ENCODE results near the gene GULP1. TPM values are rescaled to one million over a fixed set of nuclear protein-coding genes. Genes with fewer than 3 reads are reported as not detected.

GULP1 gene
- total RNA-seq, 1 experiment from 2014 or later: 126 TPM

DNA sequence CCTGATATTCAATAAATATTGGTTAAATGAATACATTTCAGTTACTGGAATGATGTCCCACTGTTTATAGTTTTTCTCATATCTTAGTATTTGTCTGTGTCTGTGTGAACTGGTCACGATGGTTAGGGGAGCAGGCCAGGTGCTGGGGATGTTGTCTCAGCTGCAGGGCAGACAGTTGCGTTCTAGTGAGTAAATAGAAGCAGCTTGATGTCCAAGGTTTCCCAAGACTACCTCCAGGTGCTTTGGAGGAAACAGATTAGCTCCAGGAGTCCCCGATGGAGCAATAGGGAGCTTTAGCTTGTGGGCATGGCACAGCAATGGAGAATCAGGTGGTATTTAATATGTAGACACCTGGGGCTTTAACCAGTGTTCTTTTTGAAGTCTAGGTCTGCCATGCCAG is 75.5 kb downstream of the GULP1 start:
- no peak for DNase-seq (ENCODE audit: low read depth)

DNA sequence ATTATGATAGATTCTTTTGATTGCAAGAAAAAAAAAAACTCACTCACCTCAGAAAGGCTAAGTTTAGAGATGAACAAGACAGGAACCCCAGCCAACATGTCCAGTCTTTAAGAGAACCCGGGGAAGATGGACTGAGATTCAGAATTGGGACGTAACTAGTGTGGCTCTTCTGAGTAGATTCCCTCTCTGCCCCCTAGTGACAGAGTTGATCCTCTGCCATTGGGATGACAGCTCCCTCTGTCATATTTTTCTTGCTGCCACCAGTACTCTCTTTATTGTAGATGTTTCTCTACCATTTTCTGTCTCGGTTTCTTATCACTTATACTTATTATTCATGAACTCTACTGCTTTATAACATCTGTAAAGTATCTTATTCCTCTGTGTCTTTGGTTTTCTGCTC is 77.7 kb downstream of the GULP1 start:
- peak; percentile 66 for DNase-seq (ENCODE audit: low read depth)

DNA sequence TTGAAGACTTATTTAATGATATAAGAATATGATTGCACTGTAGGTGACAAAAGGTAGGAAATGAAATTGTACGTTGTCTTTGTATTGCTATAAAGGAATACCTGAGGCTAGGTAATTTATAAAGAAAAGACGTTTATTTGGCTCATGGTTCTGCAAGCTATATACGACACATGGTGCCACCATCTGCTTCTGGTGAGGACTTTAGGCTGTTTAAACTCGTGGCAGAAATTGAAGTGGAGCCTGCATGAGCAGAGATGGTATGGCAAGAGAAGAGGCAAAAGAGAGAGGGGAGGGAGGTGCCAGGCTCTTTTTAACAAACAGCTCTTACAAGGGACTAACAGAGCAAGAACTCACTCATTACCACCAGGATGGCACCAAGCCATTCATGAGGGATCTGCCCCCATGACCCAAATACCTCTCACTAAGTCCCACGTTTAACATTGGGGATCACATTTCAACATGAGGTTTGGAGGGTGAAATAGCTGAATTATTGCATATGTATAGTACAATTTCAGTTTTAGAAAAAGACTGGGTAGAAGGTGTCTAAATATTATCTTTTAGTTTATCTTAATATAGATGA is 86.8 kb downstream of the GULP1 start:
- peak; percentile 72 for DNase-seq (ENCODE audit: low read depth)

DNA sequence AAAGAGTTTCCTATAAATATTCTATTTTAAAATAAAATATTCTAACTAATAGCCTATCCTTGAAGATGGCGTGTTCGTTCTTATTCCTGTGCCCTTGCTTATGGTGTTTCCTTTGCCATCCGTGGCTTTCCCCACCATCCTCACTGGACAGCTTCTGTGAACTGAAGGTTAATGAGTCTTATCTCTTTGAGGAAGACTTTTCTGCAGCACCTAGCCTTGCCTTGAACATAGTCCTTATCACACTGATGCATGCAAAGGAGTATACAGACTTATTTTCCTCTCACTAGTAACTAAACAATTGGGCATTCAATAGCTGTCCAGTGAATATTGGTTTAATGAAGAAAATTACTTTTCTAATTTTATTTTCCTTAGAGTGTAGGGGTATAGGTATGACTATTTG is 88.1 kb downstream of the GULP1 start:
- no peak for DNase-seq (ENCODE audit: low read depth)

DNA sequence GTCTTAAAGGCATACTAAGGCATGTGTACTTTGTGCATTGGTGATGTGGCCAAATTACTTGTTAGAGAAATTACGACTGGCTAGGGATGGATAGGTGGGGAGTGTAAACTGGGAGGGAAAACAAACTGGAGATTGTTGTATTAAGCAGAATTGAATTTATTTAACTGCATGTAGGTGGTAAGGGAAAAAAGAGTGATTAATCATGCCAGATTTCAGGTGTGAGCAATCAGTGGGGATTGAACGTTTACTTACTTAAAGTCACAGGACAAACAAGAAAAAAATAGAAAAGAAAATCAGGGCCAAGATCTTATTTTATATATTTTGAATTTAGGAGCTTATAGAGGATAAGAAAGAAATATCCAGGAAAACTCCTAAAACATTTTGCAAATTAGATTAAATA is 88.6 kb downstream of the GULP1 start:
- DNase-seq (ENCODE audit: low read depth): peak; percentile 9

DNA sequence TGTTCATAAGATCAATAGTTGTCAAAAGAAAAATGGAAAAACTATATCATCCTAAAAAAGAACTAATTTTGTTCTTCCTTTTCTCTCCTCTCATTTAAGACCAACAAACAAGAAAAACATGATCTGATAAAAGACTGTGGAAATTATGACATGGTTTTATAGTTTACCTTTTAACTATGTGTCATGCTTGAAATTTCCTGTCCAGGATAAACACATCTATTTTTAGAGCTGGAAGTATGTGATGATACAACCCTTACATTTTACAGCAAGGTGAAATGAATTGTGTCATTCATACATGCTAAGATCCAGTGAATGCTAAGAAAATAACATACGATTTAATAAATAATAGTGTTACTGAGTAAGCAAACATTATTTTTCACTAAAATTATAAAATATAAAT is 89.9 kb downstream of the GULP1 start:
- peak; percentile 90 for DNase-seq (ENCODE audit: low read depth)

DNA sequence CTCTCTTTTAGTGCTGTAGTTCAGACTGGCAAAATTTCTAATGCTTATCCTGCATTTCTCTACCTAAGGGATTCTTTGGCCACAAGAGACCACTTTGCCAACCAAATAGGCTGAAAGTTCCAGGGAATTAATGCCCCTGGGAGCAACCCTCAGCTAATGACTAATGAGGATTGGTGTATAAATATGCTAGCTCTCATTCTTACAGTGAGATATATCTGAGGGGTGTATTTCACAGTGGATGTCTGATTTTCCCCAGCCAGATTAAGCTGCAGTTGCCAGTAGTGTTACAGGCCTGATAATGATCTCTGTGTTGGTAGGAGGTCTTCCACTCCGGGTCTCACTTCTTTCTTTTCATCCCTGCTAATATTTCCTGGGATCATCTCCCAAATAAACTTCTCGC is 90.4 kb downstream of the GULP1 start:
- DNase-seq (ENCODE audit: low read depth): peak; percentile 68

DNA sequence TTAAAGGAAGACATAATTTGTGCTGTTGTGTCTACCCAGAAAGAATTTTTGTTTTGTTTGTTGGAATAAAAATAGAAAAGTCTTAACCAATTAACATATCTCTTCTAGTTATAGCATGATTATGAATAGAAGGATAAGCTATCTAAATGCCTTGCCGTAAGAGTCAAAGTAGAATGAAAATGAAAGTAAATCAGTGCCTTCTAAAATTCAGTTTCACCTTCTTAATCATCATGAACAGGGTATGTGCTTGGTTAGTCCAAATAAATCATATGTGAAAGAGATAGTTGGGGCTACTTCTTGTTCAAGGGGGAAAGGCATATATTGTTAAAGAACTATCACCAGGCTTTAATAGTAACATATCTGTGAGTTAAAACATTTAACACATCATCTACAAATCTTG is 91.5 kb downstream of the GULP1 start:
- peak; percentile 44 for DNase-seq (ENCODE audit: low read depth)

DNA sequence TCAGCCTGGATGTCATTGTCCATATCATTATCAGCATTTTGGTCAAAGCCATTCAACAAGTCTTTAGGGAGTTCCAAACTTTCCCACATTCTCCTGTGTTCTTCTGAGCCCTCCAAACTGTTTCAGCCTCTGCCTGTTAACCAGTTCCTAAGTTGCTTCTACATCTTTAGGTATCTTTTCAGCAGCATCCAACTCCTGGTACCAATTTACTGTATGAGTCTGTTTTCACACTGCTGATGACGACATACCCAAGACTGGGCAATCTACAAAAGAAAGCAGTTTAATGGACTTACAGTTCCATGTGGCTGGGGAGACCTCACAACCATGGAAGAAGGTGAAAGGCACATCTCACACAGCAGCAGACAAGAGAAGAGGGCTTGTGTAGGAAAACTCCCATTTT is 94.2 kb downstream of the GULP1 start:
- no peak for DNase-seq (ENCODE audit: low read depth)

DNA sequence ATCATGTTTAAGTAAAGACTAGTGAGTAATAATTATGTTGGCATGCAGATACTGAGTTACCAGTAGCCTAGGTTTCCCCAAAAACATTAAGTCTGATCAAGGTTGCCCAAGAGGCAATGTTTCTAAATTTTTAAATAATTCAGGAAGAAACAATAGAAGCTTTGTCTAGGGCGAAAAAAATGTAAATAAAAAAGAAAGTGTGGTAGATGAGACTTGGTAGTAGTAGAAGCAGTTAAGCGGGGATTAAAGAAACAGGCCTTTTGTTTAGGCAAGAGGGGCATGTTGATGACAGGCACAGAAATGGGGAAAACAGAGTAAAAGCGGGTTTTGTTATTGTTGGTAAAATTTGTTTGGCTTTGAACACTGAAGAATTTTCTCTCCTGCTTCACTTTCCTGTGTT is 97.2 kb downstream of the GULP1 start:
- no peak for DNase-seq (ENCODE audit: low read depth)

DNA sequence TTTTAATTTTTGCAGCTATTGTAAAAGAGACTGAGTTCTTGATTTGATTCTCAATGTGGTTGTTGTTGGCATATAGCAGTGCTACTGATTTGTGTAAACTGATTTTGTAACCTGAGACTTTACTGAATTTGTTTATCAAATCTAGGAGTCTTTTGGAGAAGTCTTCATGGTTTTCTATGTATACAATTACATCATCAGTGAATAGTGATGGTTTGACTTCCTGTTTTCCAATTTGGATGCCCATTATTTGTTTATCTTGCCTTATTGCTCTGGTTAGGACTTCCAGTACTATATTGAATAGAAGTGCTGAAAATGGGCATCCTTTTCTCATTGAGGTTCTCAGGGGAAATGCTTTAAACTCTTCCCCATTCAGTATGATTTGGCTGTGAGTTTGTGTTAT is 99.7 kb downstream of the GULP1 start:
- peak; percentile 51 for DNase-seq (ENCODE audit: low read depth)

DNA sequence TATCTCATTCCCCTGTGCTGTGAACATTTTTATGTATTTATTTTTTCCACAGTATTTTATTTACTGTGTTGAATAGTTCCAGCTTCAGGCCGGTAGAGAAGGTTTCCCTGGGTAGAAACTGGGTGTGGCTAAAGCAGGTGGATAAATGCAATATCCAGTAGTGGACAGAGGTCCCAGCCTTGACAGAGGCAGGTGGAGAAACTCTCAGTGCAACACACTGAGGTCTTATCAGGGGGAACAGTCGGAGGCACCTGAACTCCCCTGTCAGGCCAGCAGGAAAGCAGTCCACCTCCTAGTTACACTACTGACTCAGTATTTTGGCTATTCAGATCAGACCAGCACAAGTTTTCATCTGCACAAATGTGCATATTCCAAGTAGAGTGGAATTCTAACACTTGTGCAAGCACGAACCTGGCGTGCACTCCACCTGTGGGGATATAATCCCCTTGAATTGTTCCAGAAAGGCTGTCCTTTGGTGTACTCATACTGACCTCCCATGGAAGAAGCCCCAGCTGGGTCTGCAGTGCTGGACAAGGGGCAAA is 103.3 kb downstream of the GULP1 start:
- DNase-seq (ENCODE audit: low read depth): no peak

DNA sequence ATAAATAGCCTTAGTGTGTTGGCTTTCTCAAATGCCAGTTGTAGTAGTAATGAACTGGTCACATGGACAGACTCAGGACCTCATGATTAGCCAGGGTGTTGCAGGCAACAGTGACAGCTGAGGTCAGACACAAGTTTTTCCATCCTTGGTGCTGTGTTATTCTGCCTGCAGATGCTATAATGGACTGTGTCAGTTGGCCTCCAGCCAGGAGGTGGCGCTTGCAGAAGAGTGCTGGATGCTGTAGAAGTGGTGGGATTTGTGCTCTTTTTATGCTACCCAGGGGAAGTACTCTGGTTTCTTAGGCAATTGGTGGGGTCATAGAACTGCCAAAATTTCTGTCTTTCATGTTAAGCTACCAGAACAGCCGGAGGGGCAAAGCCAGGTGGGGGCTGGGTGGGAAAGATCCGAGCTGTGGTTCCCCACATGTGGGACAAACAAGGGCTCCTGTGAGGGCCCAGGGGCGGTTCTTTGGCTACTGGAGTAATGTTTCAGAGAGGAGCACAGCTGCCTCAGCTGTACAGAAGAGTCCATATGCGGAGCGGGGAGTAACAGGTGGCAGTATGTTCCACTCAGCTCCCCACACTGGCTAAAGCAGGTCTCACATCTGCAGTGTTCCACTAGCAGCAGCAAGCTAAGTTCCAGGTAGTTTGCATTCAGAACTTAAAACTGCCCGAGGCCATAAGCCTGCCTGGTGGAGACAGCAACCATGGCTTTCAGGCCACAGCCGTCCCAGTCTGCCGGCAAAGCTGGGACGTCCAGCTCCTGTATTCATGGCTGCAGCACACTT is 104.4 kb downstream of the GULP1 start:
- no peak for DNase-seq (ENCODE audit: low read depth)

DNA sequence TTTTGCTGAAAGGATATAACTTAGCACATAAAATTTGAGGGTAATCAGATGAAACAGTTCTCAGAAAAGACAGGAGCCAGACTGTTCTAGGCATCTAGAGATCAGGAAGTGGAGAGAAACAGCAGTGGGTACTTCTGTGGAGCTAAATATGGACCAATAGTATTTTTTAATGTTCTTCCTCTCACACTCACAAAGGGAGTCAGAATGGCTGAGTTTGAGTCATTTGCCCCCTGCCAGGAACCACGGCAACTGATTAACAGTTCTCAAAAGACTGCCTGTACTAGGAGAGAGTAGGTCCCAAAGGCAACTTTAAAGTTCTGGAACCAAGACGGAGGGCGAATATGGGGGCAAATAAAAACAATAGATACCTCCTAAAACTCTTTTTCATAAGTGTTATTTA is 107.5 kb downstream of the GULP1 start:
- DNase-seq (ENCODE audit: low read depth): peak; percentile 79

DNA sequence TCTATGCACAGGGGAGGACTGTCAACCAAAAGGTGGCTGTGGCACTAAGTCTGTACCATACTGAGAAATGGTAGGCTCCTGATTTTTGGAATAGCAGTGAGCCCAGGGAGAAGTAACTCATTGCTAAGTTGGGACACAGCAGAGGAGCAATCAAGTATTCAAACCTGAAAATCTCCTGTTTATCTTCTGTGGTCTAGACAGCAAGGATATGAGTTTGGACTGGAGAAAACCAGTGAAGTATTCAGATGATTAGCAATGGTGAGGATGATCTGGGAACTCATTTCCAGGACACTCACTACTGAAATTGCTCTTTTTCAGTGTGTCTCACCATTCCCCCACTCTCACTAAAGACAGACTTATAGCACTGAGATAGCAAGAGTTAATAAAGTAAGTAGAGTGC is 112.0 kb downstream of the GULP1 start:
- DNase-seq (ENCODE audit: low read depth): peak; percentile 65

DNA sequence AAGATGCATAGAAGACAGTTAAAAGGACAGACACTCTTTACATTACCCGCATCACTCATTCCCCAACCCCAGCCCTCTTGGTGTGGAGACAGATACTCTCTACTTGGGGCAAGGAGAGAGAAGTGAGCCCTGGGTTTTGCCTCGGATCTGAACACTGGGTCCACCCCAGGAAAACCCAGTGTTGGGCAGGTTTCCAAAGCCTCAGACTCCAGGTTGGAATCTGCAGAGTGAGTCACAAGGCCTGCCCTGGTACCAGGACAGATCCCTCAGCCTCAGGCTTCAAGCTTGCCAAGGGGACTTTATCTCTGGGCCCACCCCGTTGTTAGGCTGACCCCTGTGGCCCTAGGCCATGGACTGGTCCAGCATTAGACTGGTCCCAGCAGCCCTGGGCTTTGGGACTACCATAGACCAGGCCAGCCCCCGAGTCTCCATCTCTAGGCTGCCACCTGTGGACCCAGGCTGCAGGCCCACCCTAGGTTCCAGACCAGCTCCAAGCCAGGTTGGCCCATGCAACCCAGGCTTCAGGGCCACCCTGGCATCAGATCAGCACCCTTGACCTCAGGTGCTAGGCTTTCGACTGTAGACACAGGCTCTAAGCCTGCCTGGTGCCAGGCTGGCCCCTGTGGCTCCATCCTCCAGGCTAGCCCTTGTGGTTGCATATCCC is 112.8 kb downstream of the GULP1 start:
- peak; percentile 92 for DNase-seq (ENCODE audit: low read depth)

DNA sequence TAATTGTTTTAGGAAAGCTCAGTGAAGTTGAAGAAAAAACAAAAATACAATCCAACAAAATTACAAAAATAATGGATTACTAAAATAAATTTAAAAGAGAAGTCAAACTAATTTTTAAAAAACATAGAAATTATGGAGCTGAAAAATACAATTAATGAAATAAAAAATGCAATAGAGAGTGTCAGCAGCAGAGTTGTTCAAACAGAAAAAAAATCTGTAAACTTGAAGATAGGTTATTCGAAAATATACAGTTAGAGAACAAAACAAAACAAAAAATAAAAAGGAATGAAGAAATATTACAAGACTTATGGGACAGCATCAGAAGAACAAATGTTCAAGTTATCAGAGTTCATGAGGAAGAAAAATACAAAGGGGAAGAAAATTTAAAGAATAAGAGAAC is 114.7 kb downstream of the GULP1 start:
- no peak for DNase-seq (ENCODE audit: low read depth)

DNA sequence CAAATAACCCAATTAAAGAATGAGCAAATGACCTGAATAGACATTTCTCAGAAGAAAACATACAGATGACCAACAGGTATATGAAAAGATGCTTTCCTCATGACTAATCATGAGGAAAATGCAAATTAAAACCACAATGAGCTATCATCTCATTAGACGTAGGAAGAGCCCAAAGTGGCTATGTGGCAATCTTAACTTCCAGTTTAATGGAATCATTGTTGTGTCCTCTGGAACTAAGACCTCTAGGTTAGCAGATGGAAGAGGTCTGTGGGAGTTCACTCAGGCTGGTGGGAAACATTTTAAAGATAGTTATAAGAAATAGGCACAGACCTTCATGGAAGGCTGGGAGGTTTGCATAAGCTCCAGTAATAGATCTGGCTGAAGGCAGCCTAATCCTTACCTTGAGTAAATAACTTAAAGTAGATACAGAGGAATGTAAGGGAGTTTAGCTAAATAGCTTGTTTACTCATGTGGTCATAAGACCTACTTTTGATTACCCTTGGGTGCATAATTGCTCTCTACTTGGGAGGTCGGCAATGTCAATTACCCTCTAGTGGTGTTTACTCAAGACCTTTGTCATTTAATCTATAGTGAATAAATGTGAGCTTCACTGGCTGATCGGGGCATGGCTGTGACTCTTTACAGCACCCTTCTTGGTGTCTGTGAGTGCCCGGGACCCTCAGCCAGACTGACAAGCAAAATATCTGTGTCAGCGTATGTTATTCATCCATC is 119.0 kb downstream of the GULP1 start:
- DNase-seq (ENCODE audit: low read depth): peak; percentile 90

DNA sequence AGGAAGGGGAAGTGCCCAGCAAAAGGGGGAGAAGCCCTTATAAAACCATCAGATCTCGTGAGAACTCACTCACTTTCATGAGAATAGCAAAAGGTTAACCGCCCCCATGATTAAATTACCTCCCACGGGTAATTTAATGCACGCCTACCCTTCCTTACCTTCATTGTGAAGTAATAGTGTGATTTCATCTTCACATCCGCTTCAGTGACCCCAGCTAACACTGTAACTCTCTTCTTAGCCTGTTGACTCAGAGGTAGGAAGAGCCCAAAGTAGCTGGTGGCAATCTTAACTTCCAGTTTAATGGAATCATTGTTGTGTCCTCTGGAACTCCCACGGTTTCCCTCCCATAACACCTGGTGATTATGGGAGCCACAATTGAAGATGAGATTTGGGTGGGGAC is 120.5 kb downstream of the GULP1 start:
- DNase-seq (ENCODE audit: low read depth): peak; percentile 43

DNA sequence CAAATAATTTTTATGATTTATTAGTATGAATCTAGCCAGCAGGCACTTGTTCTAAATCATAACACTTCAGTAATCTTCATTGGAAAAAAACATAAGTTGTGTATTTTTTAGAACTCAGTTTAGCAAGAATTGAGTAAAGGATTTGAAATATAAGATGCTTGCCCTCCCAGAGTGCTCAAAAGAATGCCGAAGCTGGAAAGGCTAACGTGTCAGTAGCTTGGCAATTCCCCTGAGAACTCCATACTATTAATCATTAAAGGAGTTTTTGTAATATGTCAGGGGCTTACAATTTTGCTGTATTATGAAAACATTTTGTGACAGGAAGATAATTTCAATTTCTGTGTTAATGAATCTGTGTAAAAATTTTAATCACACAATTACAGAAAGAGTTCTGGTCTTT is 122.7 kb downstream of the GULP1 start:
- no peak for DNase-seq (ENCODE audit: low read depth)

DNA sequence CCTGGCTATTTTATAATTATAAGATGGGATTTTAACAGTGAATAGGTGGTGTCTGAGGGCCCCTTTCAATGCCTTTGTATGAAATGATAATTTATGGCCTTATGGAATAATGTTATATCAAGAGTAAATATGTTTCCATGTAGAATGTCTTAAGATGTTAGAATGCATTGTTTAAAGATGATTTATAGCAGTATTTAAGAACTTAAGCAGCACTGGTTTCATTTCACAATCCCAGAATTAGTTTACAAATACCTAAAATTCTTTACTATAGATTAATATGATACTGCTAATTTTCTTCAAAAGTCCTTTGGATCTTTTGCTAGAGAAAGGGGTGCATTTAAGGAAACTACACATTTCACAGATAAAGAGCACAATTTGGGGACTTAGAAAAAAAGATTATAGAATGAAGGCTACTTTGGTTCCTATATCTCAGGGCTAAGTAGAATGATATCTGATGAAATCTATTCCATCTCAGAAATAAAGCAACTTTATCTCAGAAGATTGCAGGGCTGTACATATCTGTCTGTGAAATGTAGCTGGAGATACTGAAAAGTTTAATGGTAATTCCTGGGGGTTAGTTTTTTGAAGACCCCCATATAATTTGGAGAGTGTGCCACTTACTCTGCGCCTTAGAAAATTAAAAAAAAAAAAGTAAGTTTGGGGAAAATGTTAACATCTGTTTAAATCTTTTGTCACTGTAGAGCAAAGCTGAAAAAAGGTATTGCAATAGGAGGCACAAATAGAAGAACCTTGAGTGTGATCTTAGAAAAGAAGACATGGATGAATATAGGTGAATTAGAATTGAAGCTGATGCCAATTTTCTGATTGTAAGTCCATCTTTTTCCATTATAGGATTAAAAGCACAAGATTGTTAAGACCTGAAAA is 123.4 kb downstream of the GULP1 start:
- no peak for DNase-seq (ENCODE audit: low read depth)

Measured in M059J (cell line).